ENCODE data around the gene GXYLT2.
A peak's percentile ranks its signal among the peaks of the same experiment; 100 is the strongest.
"Not testable (repeated sequence)": the region's sequence is repeated elsewhere in the genome, so short reads cannot be mapped to it uniquely, and the experiment has no call there.

GXYLT2 gene

DNA sequence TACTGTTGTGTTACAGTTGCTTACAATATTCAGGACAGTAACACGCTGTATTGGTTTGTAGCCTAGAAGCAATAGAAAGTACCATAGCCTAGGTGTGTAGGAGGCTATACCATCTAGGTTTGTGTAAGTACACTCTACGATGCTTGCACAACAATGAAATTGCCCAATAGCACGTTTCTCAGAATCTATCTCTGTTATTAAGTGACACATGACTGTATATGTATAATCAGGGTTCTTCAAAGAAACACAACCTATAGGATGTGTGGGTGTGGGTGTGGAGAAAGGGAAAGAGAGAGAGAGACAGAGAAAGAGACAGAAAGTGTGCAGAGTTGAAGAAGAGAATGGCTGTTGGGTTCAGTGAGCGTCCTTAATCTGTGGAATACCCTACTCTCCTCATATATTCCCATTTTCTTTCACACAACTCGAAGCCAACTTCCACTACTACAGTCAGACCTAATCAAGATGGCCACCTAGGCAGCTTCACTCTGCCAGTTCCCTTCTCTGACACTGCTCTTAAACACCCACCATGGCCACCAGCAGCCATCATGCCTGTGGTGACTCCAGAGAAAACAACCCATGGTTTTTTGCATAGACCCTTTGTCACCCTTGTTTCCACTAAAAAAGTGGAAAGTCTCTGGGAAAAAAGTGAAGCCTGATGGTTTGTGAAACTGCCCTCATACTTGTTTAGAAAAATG is 103.0 kb downstream of the GXYLT2 start:
- no peak for DNase-seq
- TF ChIP-seq POLR2A (IDR thresholded peaks at IDR 0.05; ENCODE audit: low read length) (no peak), GATA1 (IDR thresholded peaks at IDR 0.05; ENCODE audit: low read depth, low read length) (no peak)

DNA sequence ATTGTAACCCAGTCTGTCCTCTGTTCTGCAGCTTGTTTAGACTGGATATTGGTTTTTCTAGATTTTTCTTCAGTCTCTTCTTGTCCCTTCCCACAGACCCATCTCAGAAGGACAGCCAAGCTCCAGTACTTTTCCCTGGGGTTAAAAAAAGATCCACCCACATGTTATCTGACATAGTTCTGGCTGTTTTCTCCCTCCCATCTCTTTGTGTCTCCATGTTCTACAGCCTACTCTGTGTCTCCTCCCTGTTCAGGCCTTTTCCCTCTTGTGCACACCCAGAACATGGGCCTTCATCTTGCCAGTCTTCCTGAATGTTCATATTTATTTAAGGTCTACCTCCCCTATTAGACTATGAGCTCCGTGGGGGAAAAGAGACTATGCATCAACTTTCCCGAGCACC is 103.7 kb downstream of the GXYLT2 start:
- DNase-seq = no peak
- no peak for TF ChIP-seq POLR2A (IDR thresholded peaks at IDR 0.05; ENCODE audit: low read length)
- no peak for TF ChIP-seq GATA1 (IDR thresholded peaks at IDR 0.05; ENCODE audit: low read depth, low read length)

DNA sequence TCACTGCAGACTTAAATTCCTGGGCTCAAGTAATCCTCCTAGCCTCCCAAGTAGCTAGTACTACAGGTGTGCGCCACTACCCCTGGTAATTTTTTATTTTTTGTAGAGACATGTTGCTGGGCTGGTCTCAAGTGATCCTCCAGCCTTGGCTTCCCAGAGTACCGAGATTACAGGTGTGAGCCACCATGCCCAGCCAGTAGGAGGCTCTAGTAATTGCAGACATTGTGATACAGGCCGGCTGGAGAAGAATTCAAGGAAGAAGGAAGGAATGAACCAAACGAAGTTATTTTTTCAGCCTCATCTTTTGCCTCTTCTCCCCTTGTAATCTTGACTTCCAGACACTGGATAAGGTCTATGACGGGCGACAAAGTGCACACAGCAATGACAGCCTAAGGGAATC is 105.5 kb downstream of the GXYLT2 start:
- TF ChIP-seq POLR2A (IDR thresholded peaks at IDR 0.05; ENCODE audit: low read length) = no peak
- no peak for TF ChIP-seq GATA1 (IDR thresholded peaks at IDR 0.05; ENCODE audit: low read depth, low read length)
- no peak for DNase-seq

DNA sequence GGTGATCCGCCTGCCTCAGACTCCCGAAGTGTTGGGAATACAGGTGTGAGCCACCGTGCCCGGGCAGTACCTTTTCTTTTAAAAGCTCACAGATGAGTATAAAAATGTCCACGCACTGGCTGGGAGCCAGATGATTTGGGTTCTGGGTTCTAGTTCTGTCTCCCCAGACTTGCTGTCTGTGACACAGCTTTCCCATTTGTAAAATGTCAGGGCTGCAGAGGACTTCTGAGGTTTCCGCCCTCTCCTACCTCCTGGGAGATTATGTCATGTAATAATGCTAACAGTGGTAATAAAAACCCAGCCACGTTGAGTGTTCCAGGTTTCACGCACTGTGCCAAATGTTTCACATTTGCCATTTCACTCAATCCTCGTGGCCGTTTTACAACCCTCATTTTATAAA is 107.5 kb downstream of the GXYLT2 start:
- DNase-seq = no peak
- TF ChIP-seq GATA1 (IDR thresholded peaks at IDR 0.05; ENCODE audit: low read depth, low read length) (no peak), POLR2A (IDR thresholded peaks at IDR 0.05; ENCODE audit: low read length) (no peak)

GRCh38 chr3:72996121-72996472 is 108.3 kb downstream of the GXYLT2 start:
- no peak for DNase-seq
- TF ChIP-seq POLR2A (IDR thresholded peaks at IDR 0.05; ENCODE audit: low read length) = no peak
- no peak for TF ChIP-seq GATA1 (IDR thresholded peaks at IDR 0.05; ENCODE audit: low read depth, low read length)

DNA sequence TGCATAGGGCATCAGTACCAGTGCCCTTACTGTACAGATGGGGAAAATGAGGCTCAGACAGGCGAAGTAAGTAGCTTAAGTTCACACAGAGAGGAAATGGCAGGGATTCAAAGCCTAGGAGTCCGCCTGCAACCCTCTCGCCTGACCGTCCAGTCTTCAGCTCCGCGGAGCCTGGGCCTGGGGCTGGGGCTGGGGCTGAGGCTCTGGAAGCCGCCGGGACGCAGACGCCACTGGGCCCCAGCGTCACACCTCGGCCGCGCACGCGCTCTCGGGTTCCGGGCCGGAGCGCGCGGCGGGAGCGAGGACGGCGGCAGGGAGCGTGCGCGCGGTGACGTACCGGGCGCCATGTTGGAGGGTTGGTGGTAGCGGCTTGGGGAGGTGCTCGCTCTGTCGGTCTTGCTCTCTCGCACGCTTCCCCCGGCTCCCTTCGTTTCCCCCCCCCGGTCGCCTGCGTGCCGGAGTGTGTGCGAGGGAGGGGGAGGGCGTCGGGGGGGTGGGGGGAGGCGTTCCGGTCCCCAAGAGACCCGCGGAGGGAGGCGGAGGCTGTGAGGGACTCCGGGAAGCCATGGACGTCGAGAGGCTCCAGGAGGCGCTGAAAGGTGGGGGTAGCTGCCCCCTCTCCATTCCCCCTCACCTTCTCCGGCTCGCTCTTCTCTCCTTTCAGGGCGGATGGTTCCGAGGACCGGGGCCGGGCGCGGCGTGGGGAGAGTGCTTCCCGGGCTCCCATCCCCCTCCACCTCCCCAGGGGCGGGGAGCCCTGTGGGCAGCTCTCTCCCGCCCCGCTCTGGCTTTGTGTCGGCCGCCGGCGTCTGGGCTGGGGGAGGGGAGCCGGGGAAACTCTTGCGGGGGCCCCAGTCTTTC is 108.9 kb downstream of the GXYLT2 start, which contains the start of gene PPP4R2:
PPP4R2 (plus strand) TSS at position 339 of the 861 bp plus-strand sequence; CDS start at position 566, 227 bp downstream.
- peak; percentile 92 to 95 for DNase-seq
- TF ChIP-seq GATA1 (IDR thresholded peaks at IDR 0.05; ENCODE audit: low read depth, low read length) (no peak), POLR2A (IDR thresholded peaks at IDR 0.05; ENCODE audit: low read length) (peak; percentile 85)

DNA sequence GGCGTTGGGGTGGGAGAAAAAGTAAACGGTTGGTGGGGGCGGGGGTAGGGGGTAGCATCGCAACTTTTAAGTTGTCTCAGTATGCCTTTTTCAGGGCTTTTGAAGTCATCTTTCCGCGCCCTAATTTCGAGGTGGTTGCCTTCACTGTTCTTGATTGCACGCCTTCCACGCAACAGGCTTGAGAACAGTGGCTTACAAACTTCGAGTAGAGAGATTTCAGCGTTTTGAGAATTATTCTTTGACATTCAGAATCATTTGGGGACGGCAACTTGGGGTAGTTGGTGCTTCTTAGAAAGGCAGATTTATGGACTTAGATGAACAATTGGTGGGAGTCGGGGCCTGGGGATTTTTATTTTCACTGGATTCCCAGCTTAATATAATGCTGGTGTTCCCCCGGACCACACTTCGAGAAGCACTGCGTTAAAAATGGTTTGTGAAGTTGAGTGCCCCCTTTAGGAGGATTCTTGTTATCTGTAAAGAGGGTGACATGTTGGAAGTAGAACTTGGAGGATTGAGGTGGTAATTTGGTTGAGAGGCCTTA is 109.6 kb downstream of the GXYLT2 start:
- peak; percentile 76 to 80 for DNase-seq
- TF ChIP-seq GATA1 (IDR thresholded peaks at IDR 0.05; ENCODE audit: low read depth, low read length) (no peak), POLR2A (IDR thresholded peaks at IDR 0.05; ENCODE audit: low read length) (no peak)

DNA sequence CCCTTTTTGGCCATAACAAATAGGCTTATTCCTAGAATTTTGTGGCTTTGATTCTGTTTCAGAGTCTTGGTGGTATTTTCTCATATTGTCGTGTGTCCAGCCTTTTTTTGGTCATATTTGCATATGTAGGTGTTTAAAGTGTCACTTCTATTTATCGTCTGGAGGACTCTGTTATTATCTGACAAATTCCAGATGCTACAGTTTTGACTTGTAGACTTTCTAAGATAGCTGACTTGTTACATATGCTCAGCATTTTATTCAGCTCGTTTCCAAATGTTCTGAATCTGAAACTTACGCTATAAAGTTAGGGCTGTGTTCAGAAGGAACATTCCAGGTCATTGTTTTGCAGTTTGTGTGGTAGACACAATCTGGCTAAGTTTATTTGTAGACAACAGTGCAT is 110.6 kb downstream of the GXYLT2 start:
- TF ChIP-seq POLR2A (IDR thresholded peaks at IDR 0.05; ENCODE audit: low read length) (no peak), GATA1 (IDR thresholded peaks at IDR 0.05; ENCODE audit: low read depth, low read length) (no peak)
- DNase-seq = peak; percentile 20 to 39

DNA sequence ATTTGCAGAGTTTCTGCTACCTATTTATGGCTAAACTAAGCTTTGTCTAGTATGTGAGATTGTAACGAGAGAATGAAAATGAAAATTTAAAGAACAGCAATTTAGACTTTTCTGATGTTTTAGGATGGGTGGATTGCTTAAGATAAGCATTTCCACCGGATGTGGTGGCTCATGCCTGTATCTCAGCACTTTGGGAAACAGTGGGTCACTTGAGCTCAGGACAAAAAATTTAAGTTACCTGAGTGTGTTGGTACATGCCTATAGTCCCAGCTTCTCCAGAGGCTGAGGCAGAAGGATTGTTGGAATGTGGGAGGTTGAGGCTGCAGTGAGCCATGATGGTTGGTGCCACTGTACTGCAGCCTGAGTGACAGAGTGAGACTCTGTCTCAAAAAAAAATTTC is 112.1 kb downstream of the GXYLT2 start:
- TF ChIP-seq GATA1 (IDR thresholded peaks at IDR 0.05; ENCODE audit: low read depth, low read length) (no peak), POLR2A (IDR thresholded peaks at IDR 0.05; ENCODE audit: low read length) (no peak)
- DNase-seq = no peak

GRCh38 chr3:73003050-73003449 is 115.2 kb downstream of the GXYLT2 start:
- DNase-seq = not testable (repeated sequence)

DNA sequence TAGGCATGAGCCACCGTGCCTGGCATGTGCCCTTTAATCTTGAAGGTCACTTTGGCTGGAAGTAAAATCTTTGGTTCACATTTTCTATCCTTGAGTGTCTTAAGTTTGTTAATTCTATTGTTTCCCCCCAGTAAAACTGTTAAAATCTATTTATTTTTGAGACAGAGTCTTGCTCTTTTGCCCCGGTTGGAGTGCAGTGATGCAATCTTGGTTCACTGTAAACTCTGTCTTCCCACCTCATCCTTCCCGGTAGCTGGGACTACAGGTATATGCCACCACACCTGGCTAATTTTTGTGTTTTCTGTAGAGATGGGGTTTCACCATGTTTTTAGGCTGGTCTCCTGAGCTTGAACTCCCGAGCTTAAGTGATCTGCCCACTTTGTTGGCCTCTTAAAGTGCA is 116.5 kb downstream of the GXYLT2 start:
- TF ChIP-seq POLR2A (IDR thresholded peaks at IDR 0.05; ENCODE audit: low read length) (no peak), GATA1 (IDR thresholded peaks at IDR 0.05; ENCODE audit: low read depth, low read length) (no peak)
- no peak for DNase-seq

DNA sequence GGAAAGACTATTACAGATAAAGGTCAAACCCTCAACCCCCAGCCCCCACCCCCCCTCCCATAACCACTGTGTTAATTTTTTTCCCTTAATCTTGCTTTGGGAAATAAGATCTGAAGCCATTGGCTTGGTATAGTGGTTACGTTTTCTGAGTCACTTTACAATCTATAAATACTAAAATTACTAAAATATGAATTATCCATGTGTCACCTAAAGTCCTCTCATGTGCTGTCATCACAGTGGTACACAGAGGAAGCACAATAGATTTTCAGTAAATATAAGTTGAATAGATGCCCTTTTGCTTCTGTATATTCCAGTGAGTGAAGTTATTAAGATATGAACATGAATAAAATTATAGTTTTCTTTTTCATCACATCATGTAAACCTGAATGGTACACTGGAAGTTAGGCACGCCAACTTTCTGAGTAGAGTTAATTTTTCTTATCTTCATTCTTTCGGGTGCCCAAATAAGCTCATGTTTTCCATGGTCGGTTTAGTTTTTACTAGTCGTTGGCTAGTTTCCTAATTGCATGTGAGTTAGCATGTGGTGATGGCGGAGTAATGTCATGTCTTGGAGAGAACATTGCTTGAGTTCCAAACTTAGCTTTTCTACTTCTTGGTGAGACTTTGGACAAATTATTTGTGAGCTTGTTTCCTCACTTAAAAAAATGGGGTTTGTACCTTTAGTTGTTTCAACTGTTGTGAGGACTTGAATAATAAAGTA is 120.3 kb downstream of the GXYLT2 start:
- TF ChIP-seq GATA1 (IDR thresholded peaks at IDR 0.05; ENCODE audit: low read depth, low read length) (no peak), POLR2A (IDR thresholded peaks at IDR 0.05; ENCODE audit: low read length) (no peak)
- DNase-seq = no peak

DNA sequence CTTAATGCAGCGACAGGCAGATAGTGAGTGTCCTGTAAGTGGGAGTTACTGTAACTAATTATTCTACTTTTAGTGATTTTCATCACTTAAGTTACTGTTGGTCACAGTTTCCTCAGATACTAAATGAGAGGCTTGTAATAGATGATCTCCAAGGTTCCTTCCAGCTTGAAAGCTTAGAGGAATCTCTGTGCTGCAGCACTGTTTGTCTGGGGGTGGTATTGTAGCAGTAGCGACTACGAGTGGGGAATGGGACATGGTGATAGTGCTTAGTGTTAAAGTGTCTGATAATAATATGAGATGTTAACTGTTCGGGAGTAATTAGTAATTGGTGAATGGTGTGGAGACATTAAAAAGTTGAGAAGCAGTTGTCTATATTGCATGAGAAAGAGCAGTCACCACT is 121.2 kb downstream of the GXYLT2 start:
- TF ChIP-seq POLR2A (IDR thresholded peaks at IDR 0.05; ENCODE audit: low read length) = no peak
- TF ChIP-seq GATA1 (IDR thresholded peaks at IDR 0.05; ENCODE audit: low read depth, low read length) = no peak
- peak in 1 of 2 experiments; percentile 18 for DNase-seq

DNA sequence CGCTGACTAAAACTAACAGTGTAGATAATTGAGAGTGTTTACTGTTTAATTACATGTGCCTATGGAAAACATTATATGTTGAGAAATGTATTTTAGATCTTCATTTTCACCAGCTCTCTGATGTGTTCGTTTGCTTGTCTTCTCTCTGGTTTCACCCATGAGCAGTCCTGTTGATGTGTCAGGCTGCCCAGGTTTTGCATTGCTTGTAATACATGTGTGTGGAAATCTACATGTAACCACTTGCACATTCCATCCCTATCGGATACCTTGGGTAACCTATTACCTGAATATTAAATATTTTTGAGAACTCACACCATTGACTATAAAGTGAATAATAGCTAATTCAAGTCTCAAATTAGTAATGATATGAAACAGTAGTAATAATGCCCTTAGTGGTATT is 121.9 kb downstream of the GXYLT2 start:
- DNase-seq = no peak
- TF ChIP-seq GATA1 (IDR thresholded peaks at IDR 0.05; ENCODE audit: low read depth, low read length) (no peak), POLR2A (IDR thresholded peaks at IDR 0.05; ENCODE audit: low read length) (no peak)

All from erythroblast (primary cell).